Activated B cell treated with CpG ODN at 0.5 μM for 24 hours (primary cell): ENCODE data around the gene DAGLA. TPM values are rescaled to one million over a fixed set of nuclear protein-coding genes. Genes with fewer than 3 reads are reported as not detected.
A peak's percentile ranks its signal among the peaks of the same experiment; 100 is the strongest.

Source experiments
- ATAC-seq: fragments of 200-7000 bp; cut with Tn5 transposase; one replicate; pipeline ENCODE4 v1.10.0; 2021; ENCODE audit warnings: low read depth, mild to moderate bottlenecking, moderate library complexity
- CTCF ChIA-PET: fragments of 350-600 bp; sonication (Branson Sonifier 250); formaldehyde crosslinking; loops from one replicate; lab custom pipeline; 2021; ENCODE audit warnings: antibody characterized with exemption; lab: Charles Lee
- POLR2A ChIA-PET: fragments of 350-600 bp; sonication (Branson Sonifier 250); formaldehyde crosslinking; loops from one replicate; lab custom pipeline; 2021; ENCODE audit warnings: antibody characterized with exemption; lab: Charles Lee
- DNase-seq: peaks from one replicate; pipeline ENCODE4 v3.0.0; 2022
- H3K27ac Mint-ChIP-seq: one replicate; pipeline ENCODE4 v1.8.0; 2020; ENCODE audit warnings: mixed read lengths
- H3K27me3 Mint-ChIP-seq: one replicate; pipeline ENCODE4 v1.8.0; 2021; ENCODE audit warnings: mixed read lengths
- H3K36me3 Mint-ChIP-seq: one replicate; pipeline ENCODE4 v1.8.0; 2021; ENCODE audit warnings: low read depth, mixed read lengths
- H3K4me1 Mint-ChIP-seq: one replicate; pipeline ENCODE4 v1.8.0; 2021; ENCODE audit warnings: mixed read lengths
- H3K4me3 Mint-ChIP-seq: one replicate; pipeline ENCODE4 v1.8.0; 2020; ENCODE audit warnings: mild to moderate bottlenecking, mixed read lengths
- H3K9me3 Mint-ChIP-seq: one replicate; pipeline ENCODE4 v1.8.0; 2020; ENCODE audit warnings: mixed read lengths
- CTCF ChIP-seq: fragments of 200-600 bp; IDR thresholded peaks from one replicate; pipeline ENCODE4 v1.8.0; 2022; ENCODE audit warnings: antibody characterized with exemption, mild to moderate bottlenecking
- intact Hi-C: fragments of 100-400 bp; cut with micrococcal nuclease; formaldehyde crosslinking; loops from one replicate; pipeline ENCODE4 v1.15.1; 2024
- total RNA-seq: library from RNA; stranded (reverse); gene quantifications from 2 replicates; pipeline ENCODE4 v1.2.3, GENCODE V29; 2022

The DAGLA gene
- total RNA-seq, 1 donor from 2014 or later: not detected

GRCh38 chr11:61693922-61694601 is 13.9 kb downstream of the DAGLA start:
- ChIA-PET CTCF (no interaction called here), POLR2A (no interaction called here)
- intact Hi-C loops: no loop called here
- ATAC-seq (no peak), DNase-seq (no peak)
- Mint-ChIP-seq H3K27me3 (peaks cover 8% of the 10 kb centered on the region), H3K4me3 (no peak overlapping the region), H3K9me3 (no peaks in the 10 kb centered on the region), H3K4me1 (peaks cover 16% of the 10 kb centered on the region), H3K36me3 (no peaks in the 10 kb centered on the region), H3K27ac (no peak overlapping the region)
- TF ChIP-seq CTCF: no peak

GRCh38 chr11:61694602-61694939 is 14.4 kb downstream of the DAGLA start:
- POLR2A ChIA-PET: no interaction called here
- intact Hi-C loops: no loop called here
- H3K36me3 Mint-ChIP-seq: no peaks in the 10 kb centered on the region

GRCh38 chr11:61694946-61695706 is 14.9 kb downstream of the DAGLA start:
- H3K27ac Mint-ChIP-seq: no peak overlapping the region
- intact Hi-C loops: no loop called here
- peaks cover 8% of the 10 kb centered on the region for H3K27me3 Mint-ChIP-seq
- ATAC-seq: no peak
- H3K9me3 Mint-ChIP-seq: no peaks in the 10 kb centered on the region
- no peaks in the 10 kb centered on the region for H3K36me3 Mint-ChIP-seq
- H3K4me1 Mint-ChIP-seq: peaks cover 16% of the 10 kb centered on the region
- no peak for DNase-seq
- CTCF ChIA-PET: no interaction called here
- TF ChIP-seq CTCF: no peak
- no peak overlapping the region for H3K4me3 Mint-ChIP-seq
- POLR2A ChIA-PET: no interaction called here

More at GRCh38 chr11:61694602-61694939, 14.4 kb downstream of the DAGLA start:
- CTCF ChIA-PET: no interaction called here
- Mint-ChIP-seq H3K27me3 (peaks cover 8% of the 10 kb centered on the region), H3K4me1 (peaks cover 16% of the 10 kb centered on the region), H3K9me3 (no peaks in the 10 kb centered on the region), H3K4me3 (no peak overlapping the region), H3K27ac (no peak overlapping the region)
- no peak for ATAC-seq
- no peak for TF ChIP-seq CTCF
- no peak for DNase-seq

GRCh38 chr11:61695917-61696316 is 15.7 kb downstream of the DAGLA start:
- no peaks in the 10 kb centered on the region for H3K36me3 Mint-ChIP-seq
- no peak for TF ChIP-seq CTCF
- peaks cover 8% of the 10 kb centered on the region for H3K27me3 Mint-ChIP-seq
- ChIA-PET POLR2A (no interaction called here), CTCF (no interaction called here)
- H3K4me3 Mint-ChIP-seq: no peak overlapping the region
- no peaks in the 10 kb centered on the region for H3K9me3 Mint-ChIP-seq
- no peak overlapping the region for H3K27ac Mint-ChIP-seq
- DNase-seq: peak; percentile 49
- peaks cover 16% of the 10 kb centered on the region for H3K4me1 Mint-ChIP-seq
- intact Hi-C loops: no loop called here
- peak; percentile 95 for ATAC-seq

- Mint-ChIP-seq H3K4me1 (peaks cover 16% of the 10 kb centered on the region), H3K27ac (no peak overlapping the region), H3K36me3 (no peaks in the 10 kb centered on the region), H3K27me3 (peaks cover 8% of the 10 kb centered on the region), H3K9me3 (no peaks in the 10 kb centered on the region), H3K4me3 (no peak overlapping the region)
- intact Hi-C loops: no loop called here
- no peak for DNase-seq
- no peak for TF ChIP-seq CTCF
- ATAC-seq: no peak
- ChIA-PET CTCF (no interaction called here), POLR2A (no interaction called here)
Observed at GRCh38 chr11:61696602-61697001, 16.4 kb downstream of the DAGLA start.
